A673 (cell line): ENCODE measurements around the gene PBRM1.

Experiments
- EZH2 ChIP-seq: fragments of 200-600 bp; sonication (generic); IDR thresholded peaks from 2 replicates; pipeline ENCODE4 v1.6.1; 2017; ENCODE audit warnings: borderline replicate concordance, low read depth, mild to moderate bottlenecking, mixed read lengths, antibody characterized with exemption, low read length; ENCODE audit not compliant: poor library complexity, severe bottlenecking
- TF ChIP-seq, protein P1 (sequence below): fragments of 300-800, 200-600 bp; sonication (generic); conservative IDR thresholded peaks from 2 replicates; pipeline ENCODE4 v1.5.1; 2017; ENCODE audit warnings: low read depth, mild to moderate bottlenecking, antibody characterized with exemption, low read length, moderate library complexity, mixed read lengths

GRCh38 chr3:52551118-52551517, 134.6 kb downstream of the PBRM1 start:
- TF ChIP-seq, protein P1, sequence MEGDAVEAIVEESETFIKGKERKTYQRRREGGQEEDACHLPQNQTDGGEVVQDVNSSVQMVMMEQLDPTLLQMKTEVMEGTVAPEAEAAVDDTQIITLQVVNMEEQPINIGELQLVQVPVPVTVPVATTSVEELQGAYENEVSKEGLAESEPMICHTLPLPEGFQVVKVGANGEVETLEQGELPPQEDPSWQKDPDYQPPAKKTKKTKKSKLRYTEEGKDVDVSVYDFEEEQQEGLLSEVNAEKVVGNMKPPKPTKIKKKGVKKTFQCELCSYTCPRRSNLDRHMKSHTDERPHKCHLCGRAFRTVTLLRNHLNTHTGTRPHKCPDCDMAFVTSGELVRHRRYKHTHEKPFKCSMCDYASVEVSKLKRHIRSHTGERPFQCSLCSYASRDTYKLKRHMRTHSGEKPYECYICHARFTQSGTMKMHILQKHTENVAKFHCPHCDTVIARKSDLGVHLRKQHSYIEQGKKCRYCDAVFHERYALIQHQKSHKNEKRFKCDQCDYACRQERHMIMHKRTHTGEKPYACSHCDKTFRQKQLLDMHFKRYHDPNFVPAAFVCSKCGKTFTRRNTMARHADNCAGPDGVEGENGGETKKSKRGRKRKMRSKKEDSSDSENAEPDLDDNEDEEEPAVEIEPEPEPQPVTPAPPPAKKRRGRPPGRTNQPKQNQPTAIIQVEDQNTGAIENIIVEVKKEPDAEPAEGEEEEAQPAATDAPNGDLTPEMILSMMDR = no peak
- no peak for TF ChIP-seq EZH2
